Measurements from ENCODE around the gene MASP1.
A peak's percentile ranks its signal among the peaks of the same experiment; 100 is the strongest.

Gene MASP1

DNA sequence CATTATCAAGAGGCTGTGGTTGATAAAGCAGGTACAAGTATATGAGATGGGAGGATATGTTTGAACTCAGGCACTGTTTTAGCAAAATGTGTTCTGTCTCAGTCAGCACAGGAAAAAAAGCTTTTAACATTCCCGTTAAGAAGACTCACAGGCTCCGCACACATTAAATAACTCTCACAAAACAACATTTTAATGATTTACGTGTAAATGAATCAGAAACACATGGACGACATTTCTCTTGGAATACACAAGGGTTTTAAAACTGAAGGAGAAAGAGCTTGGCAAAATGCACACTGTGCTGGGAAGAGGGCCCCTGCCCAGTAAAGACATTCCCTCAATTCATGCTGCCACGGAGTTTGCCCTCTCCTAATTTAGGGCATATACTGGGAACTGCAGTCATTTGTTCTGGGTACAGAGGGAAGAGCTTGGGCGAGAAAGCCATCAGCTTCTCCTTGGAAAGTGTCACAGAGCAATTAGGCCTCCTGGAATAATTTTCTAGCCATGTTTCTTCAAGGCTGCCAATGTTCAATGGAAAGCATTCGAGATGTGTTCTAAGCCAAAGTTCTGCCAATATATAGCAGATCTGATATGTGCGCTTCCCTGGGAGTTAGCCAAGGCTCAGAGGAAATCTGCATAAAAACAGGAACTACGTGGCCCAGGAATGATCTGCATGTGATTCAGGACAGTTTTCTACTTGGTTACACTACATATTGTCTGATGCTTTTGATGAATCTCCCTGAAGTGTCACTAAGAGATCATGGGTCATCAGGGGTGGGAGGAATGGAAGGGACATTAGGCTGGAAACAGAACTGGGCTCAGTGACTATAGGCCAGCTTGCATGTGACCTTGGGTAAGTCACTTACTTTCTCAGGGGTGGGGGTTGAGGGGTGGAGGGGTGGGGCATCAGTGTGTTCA, 2.2 kb upstream of the MASP1 start:
- no peak for DNase-seq

- peak; percentile 43 for DNase-seq
Measured at GRCh38 chr3:187292631-187293515, 1.3 kb upstream of the MASP1 start.

DNA sequence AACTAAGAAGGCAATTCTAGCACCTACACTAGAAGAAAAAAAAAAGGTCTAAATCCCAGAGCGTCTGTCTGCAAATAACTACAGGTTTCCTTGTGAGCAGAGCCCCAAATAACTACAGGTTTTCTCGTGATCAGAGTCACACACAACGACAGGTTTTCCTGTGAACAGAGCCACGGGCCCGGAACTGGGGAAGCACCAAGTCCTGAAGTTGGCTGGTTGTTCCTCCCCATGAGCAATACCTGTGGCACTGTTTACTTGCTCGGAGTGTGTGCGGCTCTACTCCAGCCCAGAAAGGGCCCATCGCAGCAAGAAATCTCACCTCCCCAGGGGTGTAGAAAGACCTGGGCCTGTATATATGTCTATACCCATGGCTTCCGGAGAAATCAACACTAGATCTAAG, 644 bp upstream of the MASP1 start:
- DNase-seq = no peak

DNA sequence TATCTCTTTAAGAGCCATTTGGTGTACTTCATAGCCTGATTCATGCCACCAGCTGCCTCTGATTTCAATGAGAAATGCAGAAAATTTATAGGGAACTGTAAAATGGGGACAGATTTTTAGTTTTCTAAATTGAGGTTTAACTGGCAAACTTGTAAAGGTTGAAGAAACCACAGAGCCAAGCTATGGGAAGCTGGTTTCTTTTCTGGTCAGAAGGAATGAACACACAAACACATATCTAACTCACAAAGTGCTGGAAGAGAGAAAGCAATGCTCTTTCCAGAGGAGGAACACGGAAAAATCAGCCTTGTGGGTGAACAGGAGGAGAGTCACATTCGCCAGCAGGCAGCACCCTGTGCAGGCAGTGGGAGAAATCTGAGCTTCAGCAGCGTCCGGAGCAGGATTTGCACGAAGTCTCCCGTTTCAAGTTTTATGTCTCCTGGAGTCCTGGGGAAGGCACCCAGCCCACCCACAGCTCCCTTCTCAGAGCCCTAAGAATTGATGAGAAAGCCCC, 481 bp downstream of the MASP1 start:
- DNase-seq = no peak

- DNase-seq = no peak
Measured at GRCh38 chr3:187290503-187290902, 1.0 kb downstream of the MASP1 start.

GRCh38 chr3:187288855-187289605, 2.5 kb downstream of the MASP1 start:
- DNase-seq = no peak

DNA sequence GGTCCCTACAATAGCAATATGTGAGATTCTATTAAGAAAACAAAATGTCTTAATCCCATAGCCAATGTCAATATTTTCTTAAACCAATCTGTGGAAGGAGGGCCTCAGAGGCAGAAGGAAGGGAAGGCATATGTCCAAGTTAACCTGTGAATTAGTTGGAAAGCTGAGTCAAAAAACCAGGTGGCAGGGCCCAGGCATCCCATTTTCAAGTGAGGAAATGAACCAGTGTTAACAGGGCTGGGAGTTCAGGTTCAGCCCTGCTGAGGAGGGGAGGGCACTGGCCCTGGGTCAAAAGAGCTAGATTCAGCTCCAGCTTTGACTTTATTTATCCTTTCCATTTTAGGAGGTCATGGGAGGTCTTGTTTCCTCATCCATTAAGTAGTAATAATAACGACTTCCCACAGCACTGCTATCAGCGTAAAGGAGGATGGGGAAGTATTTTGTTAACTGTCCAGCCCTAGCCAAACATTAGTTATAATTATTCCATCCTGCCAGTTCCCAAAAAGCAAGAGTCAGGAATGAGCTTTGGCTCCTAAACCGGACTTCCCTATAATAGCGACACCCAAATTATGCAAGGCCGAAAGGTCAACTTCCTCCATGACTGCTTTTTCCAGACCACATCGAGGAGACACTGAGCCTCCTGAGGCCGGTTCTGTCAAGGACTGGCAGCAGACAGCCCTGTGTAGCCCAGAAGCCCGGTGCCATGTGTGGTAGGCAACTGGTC, 3.2 kb downstream of the MASP1 start:
- no peak for DNase-seq

DNA sequence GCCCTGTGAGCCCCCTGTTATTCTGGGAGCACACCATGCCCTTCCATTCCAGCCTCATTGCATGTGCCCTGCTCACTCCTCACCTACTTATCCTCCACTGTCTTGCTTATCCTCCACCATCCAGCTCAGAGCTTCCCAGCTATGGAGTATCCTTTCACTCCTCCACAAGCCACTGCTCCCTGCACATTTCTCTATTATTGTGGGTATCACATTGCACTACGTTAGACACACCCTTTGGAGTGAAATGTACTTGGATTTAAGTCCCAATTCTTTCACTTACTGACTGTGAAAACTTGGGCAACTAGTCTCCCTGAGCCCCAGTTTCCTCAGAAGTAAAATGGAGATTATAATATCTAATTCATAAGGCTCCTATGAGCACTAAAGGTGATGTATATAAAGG, 4.3 kb downstream of the MASP1 start:
- DNase-seq = no peak

GRCh38 chr3:187286467-187287059, 5.0 kb downstream of the MASP1 start:
- DNase-seq = no peak

GRCh38 chr3:187281191-187281714, 10.3 kb downstream of the MASP1 start:
- no peak for DNase-seq

DNA sequence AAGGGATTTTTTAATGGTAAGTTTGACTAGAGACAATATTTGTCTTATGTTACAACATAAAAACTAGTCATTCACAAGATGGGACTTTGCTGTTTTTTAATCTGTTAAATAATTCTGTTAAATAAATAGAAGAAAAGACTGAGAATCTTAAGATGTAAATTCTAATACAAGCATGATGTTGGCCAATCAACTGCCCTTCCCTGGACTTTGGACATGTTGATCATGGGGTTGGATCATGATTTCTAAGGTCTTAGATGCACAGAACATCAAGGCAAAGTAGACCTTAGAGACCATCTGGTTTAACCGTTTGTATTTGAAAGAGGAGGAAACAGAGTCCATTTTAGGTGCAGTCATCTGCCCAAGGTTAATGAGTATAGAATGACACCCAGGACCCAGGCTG, 10.9 kb downstream of the MASP1 start:
- no peak for DNase-seq

DNA sequence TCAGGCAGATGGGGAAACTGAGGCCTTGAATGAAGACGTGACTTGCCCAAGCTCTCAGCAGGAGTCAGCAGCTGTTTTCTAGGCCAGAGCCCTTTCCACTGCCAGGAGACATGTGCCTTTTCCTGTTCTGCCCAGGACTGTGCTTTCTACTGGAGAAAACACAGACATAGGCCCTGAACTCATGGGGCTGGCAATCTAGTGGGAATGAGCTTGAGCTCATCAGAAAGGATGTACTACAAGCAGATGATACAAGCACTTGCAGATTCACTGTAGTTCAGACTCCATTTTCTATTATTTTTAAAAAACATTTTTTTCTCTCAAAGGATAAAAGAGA, 14.4 kb downstream of the MASP1 start:
- no peak for DNase-seq

DNA sequence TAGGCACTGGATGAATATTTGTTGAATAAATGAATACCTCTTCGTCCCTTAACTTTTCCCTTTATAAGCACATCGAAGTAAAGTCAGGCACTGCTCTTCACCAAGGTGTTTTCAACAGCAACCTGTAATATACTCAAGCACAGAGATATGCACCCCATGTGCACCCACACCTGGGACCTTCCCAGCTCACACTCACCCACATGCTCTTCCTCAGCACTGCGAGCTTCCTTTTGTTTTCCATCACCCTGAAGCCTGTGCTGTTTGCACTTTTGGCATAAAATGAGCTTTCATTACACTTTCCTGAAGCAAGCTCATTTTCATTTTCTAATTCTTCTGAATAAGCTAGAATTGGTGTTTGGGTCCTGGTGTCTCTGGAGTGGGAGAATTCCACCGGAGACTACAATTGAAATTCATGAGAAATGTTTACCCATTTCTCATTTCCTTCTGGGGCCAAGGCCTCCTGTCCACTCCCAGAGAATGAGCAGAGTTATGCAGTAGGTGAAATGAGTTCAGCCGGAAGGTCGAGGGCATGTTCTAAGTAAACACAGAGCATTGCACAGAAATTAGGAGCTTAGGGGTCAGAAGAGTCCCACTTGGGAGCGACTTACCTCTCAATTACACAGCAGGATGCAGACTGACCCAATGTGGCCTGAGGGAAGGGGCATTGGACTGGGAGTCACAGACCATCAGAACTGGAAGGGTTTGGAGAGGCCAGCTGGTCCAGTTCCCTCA, 15.0 kb downstream of the MASP1 start:
- DNase-seq = no peak

- no peak for DNase-seq
Measured at GRCh38 chr3:187274977-187275338, 16.6 kb downstream of the MASP1 start.

DNA sequence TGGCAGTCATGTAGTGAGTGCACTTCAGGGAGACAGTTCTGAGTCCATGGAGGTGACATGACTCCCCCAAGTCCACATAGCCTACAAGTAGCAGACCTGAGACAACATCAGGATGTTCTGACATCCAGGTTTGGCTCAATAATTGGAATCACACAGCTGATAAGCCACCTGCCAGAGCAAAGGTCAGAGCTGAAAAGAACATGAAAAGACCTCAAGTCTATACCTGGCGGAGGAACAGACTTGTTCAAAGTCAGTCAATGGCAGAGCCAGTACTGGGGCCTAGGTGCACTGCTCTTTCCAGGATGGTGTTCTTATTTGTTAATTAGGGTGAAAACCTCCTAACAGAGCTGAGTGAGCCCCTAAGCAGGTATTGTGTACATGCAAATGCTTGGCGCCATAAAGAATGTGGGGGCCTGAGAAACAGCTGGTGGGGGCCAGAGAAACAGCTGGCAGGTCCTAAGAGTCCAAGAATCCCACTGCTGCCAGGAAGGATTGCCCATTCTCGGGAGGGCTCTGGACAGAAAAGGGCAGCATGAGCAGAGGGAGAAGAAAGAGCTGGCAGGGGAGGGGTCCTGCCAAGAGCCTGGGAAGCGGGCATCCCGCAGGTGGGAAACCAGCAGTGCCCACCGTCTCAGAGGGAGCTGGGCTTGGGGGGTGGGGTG, 17.1 kb downstream of the MASP1 start:
- no peak for DNase-seq

GRCh38 chr3:187271582-187271981, 20.0 kb downstream of the MASP1 start:
- DNase-seq = no peak

- DNase-seq = no peak
Measured at GRCh38 chr3:187269486-187269885, 22.1 kb downstream of the MASP1 start.

- no peak for DNase-seq
Measured at GRCh38 chr3:187267306-187267705, 24.2 kb downstream of the MASP1 start.

- DNase-seq = no peak
Measured at GRCh38 chr3:187266691-187267090, 24.8 kb downstream of the MASP1 start.

DNA sequence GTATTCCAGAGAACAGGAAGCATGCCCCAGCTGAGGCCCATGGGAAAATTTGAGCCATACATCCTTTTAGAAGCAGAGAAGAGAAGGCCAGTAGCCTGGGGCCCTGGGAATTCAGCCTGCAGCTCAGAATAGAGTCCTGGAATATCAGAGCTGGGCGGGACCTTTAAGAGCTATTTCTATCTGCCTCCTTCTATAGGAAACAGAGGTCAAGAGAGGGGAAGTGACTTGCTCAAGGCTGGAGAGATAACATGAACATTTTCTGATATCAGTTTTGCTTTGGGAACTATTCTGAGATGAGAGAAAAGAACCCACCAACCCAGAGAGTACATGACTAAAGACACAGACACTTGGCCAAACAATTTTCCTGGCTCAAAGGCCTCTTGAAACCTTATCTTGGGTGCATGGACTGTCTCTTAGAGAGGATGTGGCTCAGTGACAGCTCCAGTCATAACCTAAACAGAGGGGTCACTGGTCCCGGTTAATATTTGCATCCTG, 26.0 kb downstream of the MASP1 start:
- no peak for DNase-seq
